HG03159 (cell line): Measurements from ENCODE around the gene KRTAP5-7.
"Not testable (repeated sequence)": the region's sequence is repeated elsewhere in the genome, so short reads cannot be mapped to it uniquely, and the experiment has no call there.

Experiments
- ATAC-seq: cut with Tn5 transposase; IDR thresholded peaks from one replicate; pipeline ENCODE4 v1.9.1; 2021; ENCODE audit warnings: mild to moderate bottlenecking, moderate library complexity; ENCODE audit not compliant: unreplicated experiment

Gene KRTAP5-7

DNA sequence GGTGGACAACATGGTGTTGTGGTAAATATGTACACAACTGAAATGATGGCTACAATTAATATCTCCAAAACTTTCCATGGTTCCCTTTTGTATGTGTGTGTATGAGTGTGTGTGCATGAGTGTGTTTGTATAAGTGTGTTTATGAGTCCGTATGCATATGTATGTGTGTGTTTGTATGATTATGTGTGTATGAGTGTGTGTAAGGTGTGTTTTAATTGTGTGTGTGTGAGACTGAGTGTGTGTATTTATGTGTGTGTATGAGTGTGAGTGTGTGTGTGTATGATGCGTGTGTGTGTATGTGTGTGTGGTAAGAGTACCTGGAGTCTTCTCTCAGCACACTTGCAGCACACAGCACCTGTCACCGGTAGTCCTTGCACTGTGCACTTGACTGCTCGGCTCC lies 29.0 kb downstream of the KRTAP5-7 start:
- no peak for ATAC-seq

- no peak for ATAC-seq
Observed at GRCh38 chr11:71557257-71557656, 30.2 kb downstream of the KRTAP5-7 start.

DNA sequence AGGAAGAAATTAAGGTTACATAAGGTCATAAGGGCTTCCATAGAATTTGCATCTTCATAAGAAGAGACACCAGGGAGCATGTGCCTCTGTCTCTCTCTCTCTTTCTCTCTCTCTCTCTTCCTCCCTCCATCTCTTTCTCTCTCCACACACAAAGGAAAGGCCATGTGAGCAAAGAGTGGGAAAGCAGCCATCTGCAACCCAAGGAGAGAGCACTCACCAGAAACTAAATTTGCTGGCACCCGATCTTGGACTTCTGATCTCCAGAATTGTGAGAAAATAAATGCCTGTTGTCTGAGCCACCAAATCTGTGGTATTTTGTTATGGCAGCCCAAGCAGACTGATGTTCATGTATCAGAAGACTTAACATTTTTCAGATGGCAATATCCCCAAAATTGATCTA lies 31.9 kb downstream of the KRTAP5-7 start:
- no peak for ATAC-seq

GRCh38 chr11:71562120-71562519 lies 35.1 kb downstream of the KRTAP5-7 start:
- ATAC-seq = no peak

DNA sequence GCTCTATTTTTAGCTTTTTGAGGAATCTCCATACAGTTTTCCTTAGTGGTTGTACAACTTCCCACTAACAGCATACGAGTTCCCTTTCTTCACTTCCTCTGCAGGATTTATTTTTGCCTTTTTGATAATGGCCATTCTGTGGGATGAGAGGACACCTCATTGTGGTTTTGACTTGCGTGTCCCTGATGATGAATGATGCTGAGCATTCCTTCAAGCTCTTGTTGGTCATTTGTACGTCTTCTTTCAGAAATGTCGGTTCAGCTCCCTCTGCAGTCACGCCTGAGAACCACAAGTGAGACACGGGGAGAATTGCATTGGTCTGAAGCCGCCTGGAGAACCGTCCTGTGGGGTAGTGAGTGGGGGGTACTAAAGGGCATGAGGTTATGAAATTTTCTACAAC lies 36.3 kb downstream of the KRTAP5-7 start:
- no peak for ATAC-seq

DNA sequence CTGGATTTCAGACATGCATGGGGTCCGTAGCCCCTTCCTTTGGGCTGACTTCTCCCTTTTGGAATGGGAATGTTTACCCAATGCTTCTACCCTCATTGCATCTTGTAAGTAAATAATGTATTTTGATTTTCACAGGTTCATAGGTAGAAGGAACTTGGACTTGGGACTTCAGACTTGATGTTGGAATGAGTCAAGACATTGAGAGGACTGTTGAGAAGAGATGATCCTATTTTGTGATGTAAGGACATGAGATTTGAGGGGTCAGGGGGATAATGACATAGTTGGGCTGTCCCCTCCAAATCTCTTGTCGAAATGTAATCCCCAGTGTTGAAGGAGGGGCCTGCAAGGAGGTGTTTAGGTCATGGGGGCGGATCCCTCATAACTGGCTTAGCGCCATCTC lies 37.4 kb downstream of the KRTAP5-7 start:
- ATAC-seq = no peak

- ATAC-seq = no peak
Observed at GRCh38 chr11:71565263-71565662, 38.2 kb downstream of the KRTAP5-7 start, which contains the start of gene KRTAP5-10. TSS of gene KRTAP5-10 (plus strand) at chr11:71565563. CDS start at chr11:71565588, 25 bp downstream.

DNA sequence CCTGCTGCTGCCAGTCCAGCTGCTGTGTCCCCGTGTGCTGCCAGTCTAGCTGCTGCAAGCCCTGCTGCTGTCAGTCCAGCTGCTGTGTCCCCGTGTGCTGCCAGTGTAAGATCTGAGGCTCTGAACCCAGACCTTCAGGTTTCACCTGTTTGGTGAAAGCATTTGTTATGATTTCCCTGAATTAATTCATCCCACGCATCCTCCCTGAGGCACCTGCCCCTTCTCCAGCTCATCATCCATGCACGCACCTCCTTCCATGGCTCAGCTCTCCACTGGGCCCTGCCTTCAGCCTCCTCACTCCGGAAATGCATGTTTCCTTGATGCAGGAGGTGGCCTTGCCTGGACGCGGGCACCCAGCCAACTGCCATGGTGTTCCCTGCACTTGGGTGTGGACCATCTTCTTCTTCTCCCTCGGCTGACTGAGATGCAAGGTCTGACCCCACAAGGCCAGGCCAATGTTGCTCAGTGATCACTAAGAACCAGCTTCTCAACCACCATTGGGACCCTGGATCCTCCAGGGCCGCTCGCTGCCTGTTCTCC lies 39.1 kb downstream of the KRTAP5-7 start:
- ATAC-seq = no peak

DNA sequence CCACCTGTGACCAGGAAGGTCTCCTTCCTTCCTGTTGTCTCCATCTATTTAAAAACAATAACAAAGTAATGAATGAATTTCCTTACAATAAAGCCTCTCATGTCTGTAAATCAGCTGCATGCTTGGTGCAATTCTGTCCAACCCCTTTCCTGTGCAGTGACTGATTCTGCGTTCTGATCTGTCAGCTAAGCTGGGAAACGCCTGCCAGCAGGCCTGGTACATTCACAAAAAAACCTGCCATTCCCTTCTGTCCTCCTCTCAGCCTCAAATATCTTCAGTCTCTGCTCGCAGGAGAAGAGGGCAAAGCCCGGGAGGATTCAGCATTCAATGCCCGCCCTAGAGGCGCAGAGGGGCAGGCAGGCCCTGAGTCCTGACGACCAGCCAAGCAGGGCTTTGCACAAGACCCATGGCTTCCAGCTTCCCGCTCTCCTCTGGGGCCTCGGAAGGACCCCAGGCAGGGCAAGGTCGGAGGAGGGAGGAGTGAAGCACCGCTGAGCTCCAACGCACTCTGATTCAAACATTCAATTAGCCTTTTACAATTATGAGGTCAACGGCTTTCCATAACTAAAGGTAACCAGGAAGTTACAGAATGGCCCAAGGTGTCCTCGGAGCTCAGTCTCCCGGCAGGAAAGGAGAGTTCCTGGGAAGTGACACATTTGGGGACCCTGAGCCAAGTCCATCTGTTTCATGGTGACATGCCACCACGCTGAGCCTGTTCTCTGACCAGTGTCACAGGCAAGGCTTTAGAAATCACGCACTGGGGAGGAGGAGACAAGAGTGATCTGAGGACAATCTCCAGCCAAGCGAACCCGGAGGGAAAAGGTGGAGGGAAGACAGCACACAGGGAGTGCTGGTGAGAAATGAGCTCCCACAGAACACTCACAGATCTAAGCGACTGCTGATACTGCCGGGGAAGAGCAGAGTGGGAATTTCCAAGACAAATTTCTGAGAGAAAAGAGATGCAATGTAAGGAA lies 39.8 kb downstream of the KRTAP5-7 start:
- not testable (repeated sequence) for ATAC-seq

GRCh38 chr11:71567633-71568032 lies 40.6 kb downstream of the KRTAP5-7 start:
- not testable (repeated sequence) for ATAC-seq

DNA sequence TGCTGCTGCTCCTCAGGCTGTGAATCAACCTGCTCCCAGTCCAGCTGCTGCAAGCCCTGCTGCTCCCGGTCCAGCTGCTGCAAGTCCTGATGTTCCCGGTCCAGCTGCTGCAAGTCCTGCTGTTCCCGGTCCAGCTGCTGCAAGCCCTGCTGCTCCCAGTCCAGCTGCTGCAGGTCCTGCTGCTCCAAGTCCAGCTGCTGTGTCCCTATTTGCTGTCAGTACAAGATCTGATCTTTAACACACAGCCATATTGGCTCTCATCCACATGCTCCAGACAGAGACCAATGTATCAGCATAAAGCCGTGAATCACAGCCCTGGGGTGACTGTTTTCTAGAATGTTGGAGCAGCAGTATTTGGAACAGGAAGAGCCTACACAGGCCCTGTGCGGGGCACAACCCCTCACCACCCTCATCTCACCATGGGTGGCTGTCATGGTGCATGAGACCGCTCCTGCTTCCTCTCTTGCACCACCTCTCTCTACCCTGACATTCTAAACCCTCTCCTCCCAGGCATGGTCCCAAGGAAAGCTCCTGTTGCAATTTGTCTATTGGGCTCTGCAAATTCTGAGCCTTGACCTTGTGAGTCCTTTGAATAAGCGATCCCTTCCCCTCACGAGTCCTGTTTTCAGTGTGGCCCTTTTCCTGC lies 41.8 kb downstream of the KRTAP5-7 start:
- ATAC-seq = no peak

DNA sequence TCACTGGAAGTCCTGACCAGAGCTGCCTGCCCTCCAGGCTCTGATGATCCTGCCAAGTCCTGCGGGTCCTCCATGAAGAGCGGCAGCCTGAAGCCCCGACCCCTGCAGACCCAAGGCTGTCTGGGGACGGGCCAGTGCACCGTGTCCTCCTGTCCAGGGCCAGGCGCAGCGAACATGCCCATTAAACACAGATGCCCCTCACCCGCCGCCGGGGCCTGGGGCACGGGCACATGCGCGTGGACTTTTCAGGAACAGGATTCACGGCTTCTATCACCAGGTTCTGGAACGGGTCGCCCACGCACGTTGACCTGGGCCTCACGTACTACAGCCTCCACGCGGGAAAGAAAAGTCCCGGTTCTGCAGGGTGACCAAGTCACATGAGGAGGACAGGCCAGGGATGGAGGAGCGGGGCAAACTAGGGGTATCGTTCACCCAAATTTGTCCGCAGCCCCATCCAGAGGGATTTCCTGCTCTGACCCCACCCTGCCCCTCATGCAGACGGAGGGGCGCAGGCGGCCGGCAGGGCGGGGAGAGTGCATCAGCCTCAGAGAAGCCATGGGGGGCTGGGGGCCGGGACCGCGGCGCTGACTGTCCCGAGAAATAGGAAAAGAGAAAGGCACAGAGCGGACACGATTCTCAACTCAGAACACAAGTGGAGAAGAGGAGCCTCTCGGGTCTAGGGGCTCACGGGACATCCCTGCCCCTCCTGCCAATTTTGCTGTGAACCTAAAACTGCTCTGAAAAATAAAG lies 44.2 kb downstream of the KRTAP5-7 start:
- ATAC-seq = not testable (repeated sequence)

DNA sequence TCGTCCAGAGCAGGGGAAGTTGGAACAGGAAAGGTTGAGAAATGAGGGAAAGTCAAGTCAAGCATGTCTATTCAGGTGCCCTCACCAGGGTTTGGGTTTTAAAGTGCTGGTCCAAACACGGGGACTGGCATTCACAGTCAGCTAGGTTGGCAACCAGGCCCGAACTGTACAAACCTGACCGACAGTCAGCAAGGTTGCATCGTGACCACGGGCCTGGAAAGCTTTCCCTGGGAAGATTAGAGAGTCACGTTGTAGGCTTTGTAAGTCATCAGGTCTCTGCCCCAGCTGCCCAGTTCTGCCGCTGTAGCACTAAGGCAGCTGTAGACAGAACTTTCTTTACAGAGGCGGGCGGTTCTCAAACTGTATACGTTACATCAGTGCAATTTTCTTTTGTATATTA lies 45.7 kb downstream of the KRTAP5-7 start:
- no peak for ATAC-seq

DNA sequence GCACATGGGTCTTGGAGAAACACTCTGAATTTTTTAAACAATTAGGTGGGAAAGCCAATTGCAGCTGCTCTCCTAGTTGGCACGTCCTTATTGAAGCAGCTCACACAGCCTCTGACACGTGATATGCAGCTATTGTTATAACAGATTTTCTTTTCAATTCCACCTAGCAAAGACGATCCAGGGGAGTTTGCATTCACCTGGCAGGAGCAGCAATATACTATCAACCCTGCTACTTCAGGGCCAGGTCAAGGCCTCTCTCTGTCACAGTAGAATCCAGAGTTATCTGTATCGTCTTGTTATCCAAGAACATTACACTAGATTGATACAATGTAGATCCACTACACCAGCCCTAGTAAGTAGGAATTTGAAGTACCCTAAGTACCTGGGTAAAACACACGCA lies 47.4 kb downstream of the KRTAP5-7 start:
- ATAC-seq = no peak

DNA sequence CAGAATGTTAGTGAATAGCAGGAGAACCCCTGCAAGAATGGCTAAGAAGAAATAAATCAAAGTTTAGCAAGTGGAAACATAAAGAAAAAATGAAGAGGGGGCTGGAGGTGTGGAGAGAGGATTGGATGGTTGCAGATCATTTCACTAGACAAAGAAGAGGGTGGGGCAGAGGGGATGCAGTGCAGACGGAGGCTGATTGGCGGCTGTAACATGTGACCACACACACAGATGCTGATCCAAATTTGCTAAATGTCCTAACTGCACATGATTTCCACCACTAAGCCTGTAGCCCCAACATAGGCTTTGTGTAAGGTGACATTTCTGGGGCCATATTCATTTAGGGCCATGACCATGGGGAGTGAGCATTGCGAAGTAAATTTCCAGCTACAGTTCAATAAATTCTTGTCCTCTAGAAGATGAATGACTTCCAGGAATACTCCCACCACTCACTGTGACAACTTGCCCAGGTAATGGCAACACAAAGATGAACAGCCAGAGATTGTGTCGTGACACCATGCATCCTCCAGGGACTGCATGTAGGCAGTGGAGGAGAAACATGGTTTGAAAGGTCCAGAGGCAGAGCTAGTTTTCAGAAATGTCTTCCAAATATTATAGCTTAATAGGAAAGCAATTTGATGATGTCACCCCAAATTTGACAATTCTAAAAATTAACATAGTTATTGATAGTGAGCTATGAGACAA lies 48.8 kb downstream of the KRTAP5-7 start:
- no peak for ATAC-seq

DNA sequence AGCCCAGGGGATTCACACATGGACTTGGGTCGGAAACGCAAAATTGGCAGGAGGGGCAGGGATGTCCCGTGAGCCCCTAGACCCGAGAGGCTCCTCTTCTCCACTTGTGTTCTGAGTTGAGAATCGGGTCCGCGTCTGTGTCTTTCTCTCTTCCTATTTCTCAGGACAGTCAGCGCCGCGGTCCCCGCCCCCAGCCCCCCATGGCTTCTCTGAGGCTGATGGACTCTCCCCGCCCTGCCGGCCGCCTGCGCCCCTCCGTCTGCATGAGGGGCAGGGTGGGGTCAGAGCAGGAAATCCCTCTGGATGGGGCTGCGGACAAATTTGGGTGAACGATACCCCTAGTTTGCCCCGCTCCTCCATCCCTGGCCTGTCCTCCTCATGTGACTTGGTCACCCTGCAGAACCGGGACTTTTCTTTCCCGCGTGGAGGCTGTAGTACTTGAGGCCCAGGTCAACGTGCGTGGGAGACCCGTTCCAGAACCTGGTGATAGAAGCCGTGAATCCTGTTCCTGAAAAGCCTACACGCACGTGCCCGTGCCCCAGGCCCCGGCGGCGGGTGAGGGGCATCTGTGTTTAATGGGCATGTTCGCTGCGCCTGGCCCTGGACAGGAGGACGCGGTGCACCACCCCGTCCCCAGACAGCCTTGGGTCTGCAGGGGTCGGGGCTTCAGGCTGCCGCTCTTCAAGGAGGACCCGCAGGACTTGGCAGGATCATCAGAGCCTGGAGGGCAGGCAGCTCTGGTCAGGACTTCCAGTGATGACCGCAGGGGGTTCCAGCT lies 49.8 kb downstream of the KRTAP5-7 start:
- not testable (repeated sequence) for ATAC-seq

- no peak for ATAC-seq
Observed at GRCh38 chr11:71577469-71578004, 50.5 kb downstream of the KRTAP5-7 start.
